IMR-90 (cell line): ENCODE data around the gene KITLG. TPM values are rescaled to one million over a fixed set of nuclear protein-coding genes. Genes with fewer than 3 reads are reported as not detected.

Experiments used
- ATAC-seq: fragments of 200-7000 bp; cut with Tn5 transposase; 2 replicates; pipeline ENCODE4 v1.9.1; 2020; ENCODE audit warnings: low read depth, mild to moderate bottlenecking, moderate library complexity
- BruUV-seq: library from RNA; stranded (reverse); fragments of 400-500 nt; replicated peaks from 2 replicates; lab custom pipeline; 2021; lab: Mats Ljungman, UMichigan
- CTCF ChIA-PET: fragments of 300-600 bp; formaldehyde crosslinking; extraction: SDS; loops from one replicate; lab custom pipeline; 2021; ENCODE audit warnings: antibody characterized with exemption; lab: Yijun Ruan, JAX
- POLR2A ChIA-PET: fragments of 300-600 bp; sonication (Branson Sonifier 250); formaldehyde crosslinking; loops from one replicate; lab custom pipeline; 2022; ENCODE audit warnings: antibody characterized with exemption; ENCODE audit not compliant: unreplicated experiment; lab: Charles Lee
- DNase-seq: peaks from one replicate; pipeline ENCODE4 v3.0.0; 2013
- H2AFZ ChIP-seq: replicated peaks from 2 replicates; pipeline ENCODE3; 2013; ENCODE audit warnings: low read length, mild to moderate bottlenecking; ENCODE audit not compliant: poor library complexity
- H2AK5ac ChIP-seq: 2 replicates; pipeline ENCODE4 v1.6.1; 2013; ENCODE audit warnings: low read depth, low read length, inconsistent platforms
- H2AK9ac ChIP-seq: replicated peaks from 2 replicates; pipeline ENCODE3; 2013; ENCODE audit warnings: mild to moderate bottlenecking, low read depth, low read length, moderate library complexity; ENCODE audit not compliant: poor library complexity
- H2BK120ac ChIP-seq: 2 replicates; pipeline ENCODE4 v1.6.1; 2013; ENCODE audit warnings: low read depth, low read length, inconsistent platforms
- H2BK15ac ChIP-seq: 3 replicates; pipeline ENCODE4 v1.6.1; 2013; ENCODE audit warnings: low read depth, low read length, inconsistent platforms
- H2BK20ac ChIP-seq: 2 replicates; pipeline ENCODE4 v1.6.1; 2013; ENCODE audit warnings: low read depth, mild to moderate bottlenecking, inconsistent platforms, low read length, moderate library complexity
- H2BK5ac ChIP-seq: 2 replicates; pipeline ENCODE4 v1.6.1; 2013; ENCODE audit warnings: mild to moderate bottlenecking, low read depth, low read length, inconsistent platforms; ENCODE audit not compliant: poor library complexity, severe bottlenecking
- H3K14ac ChIP-seq: replicated peaks from 2 replicates; pipeline ENCODE4 v1.6.1; 2013; ENCODE audit warnings: low read depth, low read length, inconsistent platforms
- H3K18ac ChIP-seq: 2 replicates; pipeline ENCODE4 v1.6.1; 2013; ENCODE audit warnings: low read depth, low read length, control low read depth
- H3K23ac ChIP-seq: 2 replicates; pipeline ENCODE4 v1.6.1; 2013; ENCODE audit warnings: low read depth, low read length, inconsistent platforms
- H3K27ac ChIP-seq: 2 replicates; pipeline ENCODE4 v1.5.1; 2013; ENCODE audit warnings: mild to moderate bottlenecking, control low read depth, low read length; ENCODE audit not compliant: insufficient read depth
- H3K27me3 ChIP-seq: 2 replicates; pipeline ENCODE4 v1.6.1; 2013; ENCODE audit warnings: low read length; ENCODE audit not compliant: control insufficient read depth, insufficient read depth
- H3K36me3 ChIP-seq: 2 replicates; pipeline ENCODE4 v1.6.1; 2013; ENCODE audit warnings: low read length, mixed read lengths; ENCODE audit not compliant: control insufficient read depth, insufficient read depth
- H3K4ac ChIP-seq: 2 replicates; pipeline ENCODE4 v1.6.1; 2013; ENCODE audit warnings: low read depth, low read length, inconsistent platforms
- H3K4me1 ChIP-seq: 2 replicates; pipeline ENCODE4 v1.6.1; 2013; ENCODE audit warnings: low read length, mixed read lengths; ENCODE audit not compliant: control insufficient read depth, insufficient read depth
- H3K4me2 ChIP-seq: 2 replicates; pipeline ENCODE4 v1.6.1; 2013; ENCODE audit warnings: low read depth, mild to moderate bottlenecking, control low read depth, low read length, moderate library complexity
- H3K4me3 ChIP-seq: 2 replicates; pipeline ENCODE4 v1.5.1; 2013; ENCODE audit warnings: low read depth, mild to moderate bottlenecking, control low read depth, low read length, moderate library complexity; ENCODE audit not compliant: insufficient read depth
- H3K56ac ChIP-seq: 2 replicates; pipeline ENCODE4 v1.6.1; 2013; ENCODE audit warnings: low read length, inconsistent platforms; ENCODE audit not compliant: insufficient read depth; ENCODE audit errors: extremely low read depth
- H3K79me1 ChIP-seq, 2 experiments: 2 replicates each; pipeline ENCODE4 v1.6.1; 2013; ENCODE audit warnings: low read length in 2 of 2, inconsistent platforms in 1 of 2, low read depth in 1 of 2
- H3K9ac ChIP-seq: 2 replicates; pipeline ENCODE4 v1.6.1; 2013; ENCODE audit warnings: low read depth, low read length, control low read depth
- H3K9me1 ChIP-seq: 2 replicates; pipeline ENCODE4 v1.6.1; 2013; ENCODE audit warnings: low read length, inconsistent platforms; ENCODE audit not compliant: insufficient read depth
- H3K9me3 ChIP-seq: 2 replicates; pipeline ENCODE4 v1.6.1; 2013; ENCODE audit warnings: low read length; ENCODE audit not compliant: control insufficient read depth, insufficient read depth
- H4K20me1 ChIP-seq: 2 replicates; pipeline ENCODE4 v1.6.1; 2013; ENCODE audit warnings: low read length, inconsistent platforms; ENCODE audit not compliant: insufficient read depth
- H4K5ac ChIP-seq: 2 replicates; pipeline ENCODE4 v1.6.1; 2013; ENCODE audit warnings: mild to moderate bottlenecking, low read depth, low read length, control low read depth
- H4K8ac ChIP-seq, 2 experiments: 2 replicates each; pipeline ENCODE4 v1.6.1; 2013; ENCODE audit warnings: low read depth in 2 of 2, low read length in 2 of 2, control low read depth in 1 of 2, inconsistent platforms in 1 of 2
- H4K91ac ChIP-seq: 2 replicates; pipeline ENCODE4 v1.6.1; 2013; ENCODE audit warnings: low read depth, low read length, inconsistent platforms; ENCODE audit not compliant: insufficient read depth
- BHLHE40 ChIP-seq: fragments of 150-350 bp; IDR thresholded peaks from 2 replicates; pipeline ENCODE4 v1.6.1; 2016; ENCODE audit warnings: mild to moderate bottlenecking, low read depth, low read length
- CHD1 ChIP-seq: IDR thresholded peaks from 2 replicates; pipeline ENCODE4 v1.6.1; 2012; ENCODE audit warnings: low read depth, low read length, improper control_type of control experiment
- MAFK ChIP-seq: IDR thresholded peaks from 2 replicates; pipeline ENCODE4 v1.6.1; 2012; ENCODE audit warnings: low read depth, low read length, improper control_type of control experiment
- NFE2L2 ChIP-seq: fragments of 150-350 bp; IDR thresholded peaks from 2 replicates; pipeline ENCODE4 v1.6.1; 2016; ENCODE audit warnings: low read depth, mild to moderate bottlenecking, low read length
- POLR2A ChIP-seq: IDR thresholded peaks from 2 replicates; pipeline ENCODE4 v1.6.1; 2012; ENCODE audit warnings: mild to moderate bottlenecking, low read depth, low read length
- WGBS, 2 experiments: methylation state at CpG; one replicate each; pipeline versions ENCODE4 v1.1.5 to v1.1.7; 2013; ENCODE audit warnings: missing lambda C conversion rate in 2 of 2; ENCODE audit not compliant: insufficient read length in 1 of 2; ENCODE audit errors: extremely low coverage in 2 of 2; 5-methylcytosine and 5-hydroxymethylcytosine counted together
- dilution Hi-C: fragments of 300-500 bp; cut with HindIII; formaldehyde crosslinking; loops from one replicate; pipeline ENCODE4 v1.14.3; 2018; ENCODE audit warnings: low sequenced_read_pairs; ENCODE audit not compliant: unreplicated experiment
- in situ Hi-C: fragments of 300-500 bp; cut with MboI; formaldehyde crosslinking; loops from 3 replicates; pipeline ENCODE4 v1.14.3; 2019; ENCODE audit warnings: low sequenced_read_pairs, inconsistent platforms, mixed read lengths
- intact Hi-C: fragments of 100-400 bp; cut with micrococcal nuclease; formaldehyde crosslinking; loops from 2 replicates; pipeline ENCODE4 v1.10.0; 2022
- polyA plus RNA-seq, 3 experiments: library from polyadenylated mRNA; depleted of rRNA; stranded (reverse); fragments of >200 nt; gene quantifications; 2 replicates each; pipeline ENCODE4 v1.2.3, GENCODE V29; 2012; ENCODE audit warnings: low replicate concordance in 1 of 3
- total RNA-seq: library from RNA; depleted of rRNA; stranded (reverse); fragments of >200 nt; gene quantifications from 2 replicates; pipeline ENCODE4 v1.2.3, GENCODE V29; 2012

KITLG gene
- total and polyA plus RNA-seq, 2 of the 4 experiments (the other 2 are of a cell fraction) = 14.5 to 87.5 TPM

- no peak overlapping the region for H2BK120ac ChIP-seq
- H3K23ac ChIP-seq = no peak overlapping the region
- peak overlapping the region; percentile 21 for H2BK5ac ChIP-seq
- peak; percentile 65 for DNase-seq
- no peak overlapping the region for H2AK9ac ChIP-seq
- H3K79me1 ChIP-seq = peaks cover 25 to 60% of the 10 kb centered on the region in 2 experiments
- no peaks in the 10 kb centered on the region for H3K27me3 ChIP-seq
- no peak overlapping the region for H2BK15ac ChIP-seq
- H4K20me1 ChIP-seq = no peaks in the 10 kb centered on the region
- H3K4me2 ChIP-seq = peak overlapping the region; percentile 67; the same call in 1 of the 2 replicates
- H3K9ac ChIP-seq = no peak overlapping the region
- no peak overlapping the region for H3K4ac ChIP-seq
- H3K4me3 ChIP-seq = no peak overlapping the region
- dilution Hi-C loops = no loop called here
- peaks cover 12% of the 10 kb centered on the region for H3K4me1 ChIP-seq
- H2AFZ ChIP-seq = no peak overlapping the region
- CTCF ChIA-PET = no interaction called here
- no peak overlapping the region for H3K27ac ChIP-seq
- peak overlapping the region; percentile 41; the same call in 1 of the 2 replicates for H3K18ac ChIP-seq
- POLR2A ChIA-PET = no interaction called here
- no peak overlapping the region for H4K91ac ChIP-seq
- in situ Hi-C loops = no loop called here
- ATAC-seq = peak; percentile 33
- H3K36me3 ChIP-seq = no peaks in the 10 kb centered on the region; the same call in 1 of the 2 replicates
- no TSS peak for BruUV-seq
- H2BK20ac ChIP-seq = no peak overlapping the region
- no peak overlapping the region for H4K8ac ChIP-seq
- intact Hi-C loops = no loop called here
- no CpG with 5 or more reads among the region's 4 CpGs for WGBS, 2 experiments
- no peaks in the 10 kb centered on the region for H3K9me3 ChIP-seq
- H3K9me1 ChIP-seq = peaks cover 11% of the 10 kb centered on the region
- no peak overlapping the region for H3K56ac ChIP-seq
- TF ChIP-seq BHLHE40 (peak; percentile 18; the same call in 1 of the 2 replicates), CHD1 (no peak), POLR2A (no peak), NFE2L2 (0 out of 2 replicates have a peak, but pooled peaks have one; percentile 2), MAFK (peak; percentile 86)
- no peak overlapping the region; the same call in 1 of the 2 replicates for H3K14ac ChIP-seq
- H4K5ac ChIP-seq = no peak overlapping the region; the same call in 1 of the 2 replicates
- no peak overlapping the region for H2AK5ac ChIP-seq
Observed at GRCh38 chr12:88562846-88563582, 17.3 kb downstream of the KITLG start.
